Measurements from ENCODE around the gene TICAM2. TPM values are rescaled to one million over a fixed set of nuclear protein-coding genes. Genes with fewer than 3 reads are reported as not detected.

The TICAM2 gene
- polyA plus RNA-seq, 2 of the 4 experiments (the other 2 are of a cell fraction), result 0.34 to 0.77 TPM

GRCh38 chr5:115621365-115621900, 19.2 kb upstream of the TICAM2 start:
- no peak for ATAC-seq
- POLR2A ChIA-PET, result no interaction called here
- DNase-seq (ENCODE audit: low read depth in 1 of 2, low spot score in 1 of 2), result no peak
- CTCF ChIA-PET, result no interaction called here
- FAIRE-seq, result no peak
- peaks cover 18% of the 10 kb centered on the region; the same call in 2 of the 3 replicates for H3K4me1 ChIP-seq
- 93% methylated on average over 4 of the region's 4 CpGs for WGBS (ENCODE audit: missing lambda C conversion rate)
- H3K4me3 ChIP-seq, result no peak overlapping the region
- no peak overlapping the region for H3K27ac ChIP-seq
- H3K9me3 ChIP-seq, result no peaks in the 10 kb centered on the region
- H3K4me2 ChIP-seq, result no peak overlapping the region
- no peak for TF ChIP-seq HMGXB4 (CRISPR knock-in tag; IDR thresholded peaks at IDR 0.05; ENCODE audit: borderline replicate concordance)
- TF ChIP-seq CEBPB (IDR thresholded peaks at IDR 0.05), result no peak
- TF ChIP-seq MAZ (IDR thresholded peaks at IDR 0.05; ENCODE audit: borderline replicate concordance, low read depth, low read length), result no peak
- TF ChIP-seq RCOR1 (IDR thresholded peaks at IDR 0.05; ENCODE audit: low read depth, low read length), result no peak
- TF ChIP-seq FOXS1 (CRISPR knock-in tag; IDR thresholded peaks at IDR 0.05), result no peak
- no peak for TF ChIP-seq HES2 (IDR thresholded peaks at IDR 0.05)
- no peak for TF ChIP-seq KDM5A (IDR thresholded peaks at IDR 0.05)
- TF ChIP-seq ATOH8 (CRISPR knock-in tag; IDR thresholded peaks at IDR 0.05; ENCODE audit: low read depth), result no peak
- TF ChIP-seq RARB (CRISPR knock-in tag; IDR thresholded peaks at IDR 0.05), result no peak
- no peak for TF ChIP-seq ZSCAN20 (CRISPR knock-in tag; IDR thresholded peaks at IDR 0.05)
- no peak for TF ChIP-seq JUN (IDR thresholded peaks at IDR 0.05)
- TF ChIP-seq HDAC2 (IDR thresholded peaks at IDR 0.05), result no peak
- no peak for TF ChIP-seq SMC3 (IDR thresholded peaks at IDR 0.05)
- no peak for TF ChIP-seq HOXA7 (CRISPR knock-in tag; IDR thresholded peaks at IDR 0.05)
- no peak for TF ChIP-seq FOSL2 (IDR thresholded peaks at IDR 0.05)
- TF ChIP-seq FOSL2 (CRISPR knock-in tag; IDR thresholded peaks at IDR 0.05), result no peak

GRCh38 chr5:115616892-115617291, 14.6 kb upstream of the TICAM2 start:
- Histone ChIP-seq H3K9me3 (no peaks in the 10 kb centered on the region), H3K4me2 (no peak overlapping the region), H3K4me3 (no peak overlapping the region), H3K27ac (no peak overlapping the region), H3K4me1 (no peaks in the 10 kb centered on the region)
- ATAC-seq, result no peak
- 27% methylated on average over 1 of the region's 1 CpG for WGBS (ENCODE audit: missing lambda C conversion rate)
- ChIA-PET POLR2A (interaction anchor here (1.5 kb wide), 1 partner anchor 73 kb away, joined by 4 read pairs; the partner anchor contains the start of gene FEM1C), CTCF (interaction anchor here (1.1 to 1.2 kb wide), 2 partner anchors 8 to 207 kb away, joined by 3 to 4 read pairs; partner anchors contain the start of gene TMED7)
- no peak for FAIRE-seq
- no peak for DNase-seq (ENCODE audit: low read depth in 1 of 2, low spot score in 1 of 2)
- TF ChIP-seq HOXB5 (CRISPR knock-in tag; IDR thresholded peaks at IDR 0.05) (no peak), FOXS1 (CRISPR knock-in tag; IDR thresholded peaks at IDR 0.05) (no peak), HMGXB4 (CRISPR knock-in tag; IDR thresholded peaks at IDR 0.05; ENCODE audit: borderline replicate concordance) (no peak), BCL3 (IDR thresholded peaks at IDR 0.05) (no peak), TFCP2L1 (CRISPR knock-in tag; IDR thresholded peaks at IDR 0.05) (no peak), E2F6 (IDR thresholded peaks at IDR 0.05; ENCODE audit: borderline replicate concordance, low read depth) (no peak), NPAS2 (CRISPR knock-in tag; IDR thresholded peaks at IDR 0.05; ENCODE audit: borderline replicate concordance) (no peak), REST (IDR thresholded peaks at IDR 0.05) (no peak), KDM1A (IDR thresholded peaks at IDR 0.05; ENCODE audit: low read depth) (no peak), ATOH8 (CRISPR knock-in tag; IDR thresholded peaks at IDR 0.05; ENCODE audit: low read depth) (no peak), ELK1 (IDR thresholded peaks at IDR 0.05; ENCODE audit: low read depth, low read length) (no peak)

Data from A549 (cell line).